Stimulated activated CD4-positive, alpha-beta T cell treated with anti-CD3 and anti-CD28 coated beads, Interleukin-1b, Interleukin-23, amount 100 ng/mL, for 24 hours (primary cell): ENCODE data around the gene KATNAL1.
A peak's percentile ranks its signal among the peaks of the same experiment; 100 is the strongest.

Experiments
- DNase-seq, 4 experiments: peaks; one replicate each; pipeline ENCODE4 v3.0.0-alpha.2; 2020; ENCODE audit warnings: low read depth in 4 of 4, low spot score in 1 of 4

KATNAL1 gene

DNA sequence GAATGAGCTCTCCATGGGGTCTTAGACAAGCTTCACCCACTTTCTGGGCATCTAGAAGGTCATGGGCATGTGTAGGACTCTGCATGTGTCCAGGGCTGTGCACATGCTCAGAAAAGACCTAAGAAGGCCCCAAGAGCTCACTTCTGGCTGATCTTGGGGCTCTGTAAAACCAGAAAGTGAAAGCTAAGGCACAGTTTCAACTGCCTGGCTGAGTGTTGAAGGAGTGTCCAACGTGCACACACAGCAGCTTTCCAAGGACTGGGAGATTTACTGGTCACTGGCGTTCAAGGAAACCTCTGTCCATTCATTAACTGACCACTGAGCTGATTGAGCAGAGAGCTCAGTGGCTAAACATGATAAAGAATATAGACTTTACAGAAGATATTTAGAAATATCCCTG, 137.9 kb downstream of the KATNAL1 start:
- no peak for DNase-seq

GRCh38 chr13:30165796-30166195, 141.6 kb downstream of the KATNAL1 start:
- no peak for DNase-seq

GRCh38 chr13:30165071-30165470, 142.3 kb downstream of the KATNAL1 start:
- no peak for DNase-seq

DNA sequence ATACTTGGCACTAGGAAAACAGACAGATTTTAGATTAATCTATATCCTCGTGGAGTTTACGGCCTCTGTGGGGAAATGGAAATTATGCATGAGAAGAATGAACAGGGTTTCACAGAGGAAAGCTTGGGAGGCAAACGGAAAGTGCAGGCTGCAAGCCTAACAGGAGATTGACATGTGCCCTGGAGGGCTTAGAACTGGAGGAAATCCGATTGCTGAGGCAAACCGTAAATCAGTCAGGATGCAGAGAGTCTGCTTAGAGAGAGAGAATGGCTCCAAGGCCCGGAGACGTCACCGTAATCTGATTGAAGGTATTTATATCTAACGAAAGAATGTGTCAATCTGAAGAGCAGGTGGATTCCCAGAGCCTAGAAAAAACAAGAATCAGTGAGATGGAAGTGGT, 143.2 kb downstream of the KATNAL1 start:
- DNase-seq = no peak

DNA sequence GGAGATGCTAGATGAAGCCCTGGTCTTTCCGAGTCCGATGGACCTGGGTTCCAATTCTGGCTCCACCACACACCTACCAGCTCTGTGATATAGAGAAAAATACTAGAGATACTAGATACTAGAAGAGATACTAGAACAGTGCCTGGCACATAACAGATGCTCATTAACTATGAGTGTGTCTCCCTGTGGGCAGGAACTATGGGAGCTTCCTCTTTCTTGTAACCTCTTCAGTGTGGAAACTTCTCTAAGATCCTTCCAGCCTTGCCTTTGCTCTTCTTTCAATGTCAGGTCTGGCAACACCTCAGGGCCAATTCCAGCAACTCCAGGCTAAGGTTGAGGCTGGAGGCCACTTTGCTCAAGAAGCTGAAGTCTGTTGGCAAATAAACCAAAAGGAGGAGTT, 143.9 kb downstream of the KATNAL1 start:
- no peak for DNase-seq

GRCh38 chr13:30159446-30159839, 147.9 kb downstream of the KATNAL1 start:
- DNase-seq = peak in 2 of 4 experiments; percentile 33 to 50

- no peak for DNase-seq
These were observed 148.4 kb downstream of the KATNAL1 start for GRCh38 chr13:30158774-30159445.

DNA sequence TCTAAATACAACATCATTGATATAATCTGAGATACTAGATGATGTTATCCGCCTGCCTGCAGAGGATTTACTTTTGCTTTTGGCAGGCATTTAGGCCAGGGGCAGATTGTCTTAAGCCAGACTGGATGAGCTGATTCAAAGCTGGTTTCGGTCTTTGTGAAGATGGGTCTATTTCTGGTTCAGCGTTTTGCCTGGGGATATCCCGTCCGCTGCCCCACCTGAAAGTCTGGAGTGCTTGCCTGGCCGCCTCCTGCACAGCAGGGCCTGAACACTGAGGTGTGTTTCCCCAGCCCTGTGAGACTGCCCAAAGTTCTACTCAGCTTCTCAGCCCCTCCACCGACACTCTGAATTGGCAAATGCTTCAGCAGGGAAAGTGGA, 149.7 kb downstream of the KATNAL1 start:
- no peak for DNase-seq

GRCh38 chr13:30156826-30157615, 150.3 kb downstream of the KATNAL1 start:
- DNase-seq = no peak

GRCh38 chr13:30156270-30156669, 151.1 kb downstream of the KATNAL1 start:
- no peak for DNase-seq

GRCh38 chr13:30154931-30155330, 152.4 kb downstream of the KATNAL1 start:
- no peak for DNase-seq

DNA sequence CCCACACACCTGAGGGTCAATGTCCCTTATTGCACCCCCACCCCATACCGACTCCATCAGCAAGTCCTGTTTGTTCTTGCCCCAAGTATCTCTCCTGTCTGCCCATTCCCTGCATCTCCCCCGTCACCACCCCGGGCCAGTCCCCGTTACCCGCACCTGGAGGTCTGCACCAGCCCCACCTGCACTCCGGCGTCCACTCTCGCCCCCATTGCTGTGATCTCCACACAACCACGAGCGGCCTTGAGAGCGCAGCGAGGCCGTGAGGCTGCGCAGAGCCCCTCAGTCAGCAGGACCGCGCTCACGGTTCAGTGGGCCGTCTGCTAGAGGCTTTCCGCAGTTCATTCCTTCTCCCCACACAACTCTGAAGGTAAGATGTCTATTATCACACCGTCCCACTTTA, 152.8 kb downstream of the KATNAL1 start:
- DNase-seq = no peak

DNA sequence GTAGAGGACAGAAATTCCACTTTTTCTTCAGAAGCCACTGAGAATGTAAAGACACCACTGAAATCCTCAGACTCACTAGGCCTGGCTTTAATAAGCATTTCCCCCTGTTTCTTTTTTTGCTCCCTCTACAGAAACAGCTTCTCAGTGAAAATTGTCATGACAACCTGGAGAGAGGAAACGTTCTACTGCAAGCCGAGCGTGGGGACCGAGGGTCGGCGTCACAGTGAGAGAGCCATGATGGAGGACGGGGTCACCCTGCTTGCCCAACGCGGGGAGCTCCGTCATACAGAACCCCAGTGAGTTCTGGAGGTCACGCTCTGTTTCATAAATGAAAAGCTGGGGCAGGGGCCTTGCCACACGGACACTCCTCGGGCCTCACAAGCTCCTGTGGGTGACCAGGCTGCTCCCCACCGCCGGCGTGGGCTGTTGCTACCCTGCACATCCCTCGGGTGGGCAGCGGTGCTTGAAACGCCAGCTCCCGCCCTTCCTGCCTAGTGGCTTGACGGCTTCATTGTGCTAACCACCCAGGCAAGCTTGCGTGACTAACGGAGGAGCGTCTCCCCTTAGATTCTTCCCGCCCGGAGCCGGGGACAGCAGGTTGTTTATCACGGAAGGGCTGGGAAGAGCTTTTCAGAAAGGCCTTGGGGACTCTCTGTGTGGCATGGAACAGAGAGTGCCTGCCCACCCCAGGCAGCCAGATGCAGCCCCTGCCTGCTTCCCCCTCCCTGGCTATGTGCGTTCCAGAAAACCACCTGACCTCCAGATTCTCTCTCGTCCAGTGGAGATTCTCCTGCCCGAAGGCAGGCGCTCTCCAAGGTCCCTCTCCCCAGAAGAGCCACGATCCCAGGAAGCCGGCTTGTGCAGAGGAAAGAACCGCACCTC, 153.6 kb downstream of the KATNAL1 start:
- no peak for DNase-seq
